ENCODE results near the gene MRPL52. TPM values are rescaled to one million over a fixed set of nuclear protein-coding genes. Genes with fewer than 3 reads are reported as not detected.

Gene MRPL52
- total and polyA plus RNA-seq, 12 donors: 90.1 to 300 (median 113) TPM

- intact Hi-C loops (cut with DNase I): no loop called here
- peak overlapping the region in 4 of 10 donors; percentile 28 to 92 (median 58) for H3K27ac ChIP-seq
- no peaks in the 10 kb centered on the region for H3K27me3 ChIP-seq
- no peak for DNase-seq
- 90% methylated on average over 21 to 26 of the region's 26 CpGs for WGBS, 2 donors
- peaks cover 14 to 63% (median 48%) of the 10 kb centered on the region in 9 donors for H3K4me1 ChIP-seq
- TF ChIP-seq CTCF (IDR thresholded peaks at IDR 0.05): no peak
- H3K9me3 ChIP-seq: no peaks in the 10 kb centered on the region
- ATAC-seq: no peak
- peaks cover 0 to 62% (median 32%) of the 10 kb centered on the region in 9 donors for H3K36me3 ChIP-seq
- no peak overlapping the region for H3K4me3 ChIP-seq
These were observed 16.3 kb downstream of the MRPL52 start for GRCh38 chr14:22845821-22846625.

GRCh38 chr14:22846811-22847307 is 17.2 kb downstream of the MRPL52 start:
- 84 to 89% methylated on average over 11 of the region's 11 CpGs for WGBS, 2 donors
- no peak for ATAC-seq
- TF ChIP-seq CTCF (IDR thresholded peaks at IDR 0.05): no peak
- H3K36me3 ChIP-seq: peaks cover 0 to 53% (median 30%) of the 10 kb centered on the region in 9 donors
- no peaks in the 10 kb centered on the region for H3K27me3 ChIP-seq
- H3K4me3 ChIP-seq: no peak overlapping the region
- intact Hi-C loops (cut with DNase I): no loop called here
- no peaks in the 10 kb centered on the region for H3K9me3 ChIP-seq
- peak overlapping the region in 5 of 10 donors; percentile 28 to 92 (median 77) for H3K27ac ChIP-seq
- no peak for DNase-seq
- peaks cover 19 to 65% (median 56%) of the 10 kb centered on the region in 9 donors for H3K4me1 ChIP-seq

GRCh38 chr14:22847661-22848341 is 18.1 kb downstream of the MRPL52 start:
- WGBS, 2 donors: 43 to 55% methylated on average over 14 of the region's 14 CpGs
- H3K4me1 ChIP-seq: peaks cover 19 to 73% (median 61%) of the 10 kb centered on the region in 9 donors

More at GRCh38 chr14:22847661-22848341, 18.1 kb downstream of the MRPL52 start:
- intact Hi-C loops (cut with DNase I): no loop called here
- Histone ChIP-seq H3K36me3 (peaks cover 0 to 44% (median 29%) of the 10 kb centered on the region in 9 donors), H3K9me3 (no peaks in the 10 kb centered on the region), H3K27me3 (no peaks in the 10 kb centered on the region), H3K4me3 (peak overlapping the region in 3 of 10 donors; percentile 1 to 8 (median 7)), H3K27ac (peak overlapping the region in 9 of 10 donors; percentile 55 to 92 (median 79))
- no peak for TF ChIP-seq CTCF (IDR thresholded peaks at IDR 0.05)
- no peak for ATAC-seq
- DNase-seq: no peak
